Mesodermal cell (in vitro differentiated cells): ENCODE measurements around the gene EIF4B.

ENCODE experiments used
- H3K27ac ChIP-seq: 2 replicates; pipeline ENCODE4 v1.7.0; 2013; ENCODE audit warnings: mild to moderate bottlenecking, low read depth, low read length, moderate library complexity; ENCODE audit not compliant: severe bottlenecking
- H3K36me3 ChIP-seq: 2 replicates; pipeline ENCODE4 v1.7.1; 2013; ENCODE audit warnings: mild to moderate bottlenecking, low read length, moderate library complexity; ENCODE audit not compliant: control insufficient read depth, insufficient read depth
- H3K4me1 ChIP-seq: one replicate; pipeline ENCODE4 v1.7.1; 2013; ENCODE audit warnings: mild to moderate bottlenecking, low read length; ENCODE audit not compliant: insufficient read depth, control insufficient read depth, poor library complexity, severe bottlenecking
- H3K4me3 ChIP-seq: 2 replicates; pipeline ENCODE4 v1.7.0; 2013; ENCODE audit warnings: low read length, control low read depth, mild to moderate bottlenecking; ENCODE audit not compliant: insufficient read depth, poor library complexity, severe bottlenecking; ENCODE audit errors: extremely low read depth
- H3K9me3 ChIP-seq: 2 replicates; pipeline ENCODE4 v1.7.1; 2013; ENCODE audit warnings: mild to moderate bottlenecking, low read length, moderate library complexity; ENCODE audit not compliant: control insufficient read depth
- WGBS, 2 experiments: methylation state at CpG; one replicate each; pipeline ENCODE4 v1.1.5; 2013; ENCODE audit warnings: missing lambda C conversion rate in 2 of 2; ENCODE audit not compliant: insufficient coverage in 2 of 2; 5-methylcytosine and 5-hydroxymethylcytosine counted together

Gene EIF4B

GRCh38 chr12:53045696-53046045, 39.4 kb downstream of the EIF4B start:
- Histone ChIP-seq H3K27ac (no peak overlapping the region), H3K4me3 (peak overlapping the region; percentile 56), H3K9me3 (no peaks in the 10 kb centered on the region), H3K36me3 (peaks cover 17% of the 10 kb centered on the region), H3K4me1 (peaks cover 54% of the 10 kb centered on the region)
- WGBS, 2 experiments: no CpG with 5 or more reads among the region's 5 CpGs

DNA sequence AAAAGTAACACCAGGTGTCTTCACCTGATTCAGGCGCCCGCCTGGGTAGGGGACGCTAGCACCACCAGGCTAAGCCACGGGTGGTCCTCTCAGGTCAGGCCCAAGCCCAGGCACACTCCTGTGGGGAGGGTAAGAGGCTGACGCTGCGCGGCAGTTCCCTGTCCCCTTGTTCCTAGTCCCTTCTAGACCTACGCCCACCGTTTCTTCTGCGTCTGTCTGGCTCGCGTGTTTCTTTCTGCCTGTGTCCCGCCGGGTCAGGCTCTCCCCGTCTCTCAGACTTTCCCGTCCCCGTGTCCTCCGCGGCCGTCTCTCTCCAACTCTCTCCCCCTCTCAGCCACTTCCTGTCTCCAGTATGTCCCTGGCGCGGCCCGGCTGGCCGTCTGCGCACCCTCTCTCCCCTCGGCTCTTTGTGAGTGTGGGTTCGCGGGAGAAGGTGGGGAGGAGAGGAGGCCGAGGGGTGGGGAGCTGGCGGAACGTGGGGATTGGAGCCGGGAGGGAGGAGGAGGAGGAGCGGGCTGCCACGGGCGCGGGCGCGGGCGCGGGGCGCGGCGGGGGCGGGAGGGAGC, 40.5 kb downstream of the EIF4B start:
- 0 to 1% methylated on average over 12 to 25 of the region's 44 CpGs for WGBS, 2 experiments
- Histone ChIP-seq H3K27ac (peak overlapping the region; percentile 88), H3K9me3 (no peaks in the 10 kb centered on the region), H3K4me1 (peaks cover 64% of the 10 kb centered on the region), H3K36me3 (peaks cover 7% of the 10 kb centered on the region), H3K4me3 (peak overlapping the region; percentile 56)

DNA sequence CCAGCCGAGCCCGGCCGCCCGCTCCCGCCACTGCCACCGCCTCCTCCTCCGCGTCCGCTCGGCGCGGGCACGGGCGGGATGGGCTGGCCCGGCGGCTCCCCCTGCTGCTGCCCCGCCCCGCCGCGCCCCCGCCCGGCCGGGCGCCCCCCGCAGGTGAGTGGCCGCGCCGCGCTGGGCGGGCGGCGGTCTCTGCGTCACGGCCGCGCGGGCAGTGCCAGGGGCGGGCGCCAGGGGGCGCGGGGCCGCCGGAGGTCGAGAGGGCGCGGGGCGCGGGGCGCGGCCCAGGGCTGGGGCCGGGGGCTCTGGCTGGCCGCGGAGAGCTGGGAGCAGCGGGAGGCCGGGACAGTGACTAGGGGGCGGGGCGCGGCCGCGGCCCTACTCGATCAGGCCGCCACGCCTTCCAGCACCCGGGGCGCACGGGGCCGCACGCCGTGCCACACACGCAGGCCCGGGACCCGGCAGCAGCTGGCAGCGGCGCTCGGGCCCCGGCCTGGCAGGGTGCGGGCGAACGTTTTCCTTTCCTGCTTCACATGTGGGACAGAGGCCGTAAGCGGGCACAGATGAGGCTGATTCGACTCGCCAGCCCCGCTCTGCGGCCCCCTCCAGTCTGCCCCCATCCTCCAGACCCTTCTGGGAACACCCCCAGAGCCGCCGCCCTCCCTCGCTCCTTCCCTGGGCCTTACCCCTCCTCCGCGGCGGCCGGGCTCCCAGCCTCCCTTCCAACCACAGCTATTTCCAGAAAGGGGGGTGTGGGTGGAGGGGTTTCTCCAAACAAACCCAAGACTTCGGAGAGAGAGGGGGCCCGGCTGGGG, 41.2 kb downstream of the EIF4B start:
- Histone ChIP-seq H3K4me3 (peak overlapping the region; percentile 56), H3K27ac (peak overlapping the region; percentile 95), H3K9me3 (no peaks in the 10 kb centered on the region), H3K4me1 (peaks cover 71% of the 10 kb centered on the region), H3K36me3 (peaks cover 11% of the 10 kb centered on the region)
- WGBS, 2 experiments: 0 to 1% methylated on average over 38 to 48 of the region's 94 CpGs

GRCh38 chr12:53048033-53048779, 42.0 kb downstream of the EIF4B start:
- H3K4me1 ChIP-seq: peaks cover 72% of the 10 kb centered on the region
- no peaks in the 10 kb centered on the region for H3K9me3 ChIP-seq
- H3K27ac ChIP-seq: peak overlapping the region; percentile 95
- peak overlapping the region; percentile 27 for H3K4me3 ChIP-seq
- H3K36me3 ChIP-seq: peaks cover 4% of the 10 kb centered on the region
- 13 to 20% methylated on average over 5 to 6 of the region's 10 CpGs for WGBS, 2 experiments

DNA sequence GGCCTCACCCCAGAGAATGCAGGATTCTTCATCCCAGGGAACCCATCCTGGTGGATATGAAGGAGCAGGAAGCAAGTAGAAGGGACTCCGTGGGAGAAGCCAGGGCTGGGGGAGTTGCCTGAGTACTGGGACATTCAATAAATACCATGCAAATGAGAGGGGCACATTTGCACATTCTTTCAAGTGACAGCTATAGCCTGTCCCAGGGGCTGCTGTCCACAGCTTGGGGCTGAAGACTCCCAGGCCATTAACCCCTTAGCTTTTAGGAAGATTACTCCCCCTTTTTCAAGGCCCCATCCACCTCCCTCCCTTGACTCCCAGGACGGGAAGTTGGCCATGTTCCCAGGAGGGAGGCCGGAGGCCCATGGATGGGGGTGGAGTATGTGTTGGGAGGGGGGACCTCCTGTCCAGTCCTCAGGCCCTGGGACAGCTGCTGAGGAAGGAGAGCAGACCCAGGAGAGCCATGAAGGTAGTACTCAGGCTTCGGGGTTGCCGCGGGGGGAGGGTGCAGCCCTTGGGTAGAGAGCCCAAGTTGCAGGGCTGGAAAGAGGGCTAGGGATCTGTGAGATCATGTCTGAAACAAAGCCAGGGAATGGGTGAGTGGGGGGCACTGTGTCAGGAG, 42.6 kb downstream of the EIF4B start:
- Histone ChIP-seq H3K27ac (peak overlapping the region; percentile 95), H3K36me3 (peaks cover 4% of the 10 kb centered on the region), H3K4me1 (peaks cover 75% of the 10 kb centered on the region), H3K9me3 (no peaks in the 10 kb centered on the region), H3K4me3 (peak overlapping the region; percentile 43)
- 3 to 8% methylated on average over 4 of the region's 6 CpGs for WGBS, 2 experiments

GRCh38 chr12:53049571-53050318, 43.5 kb downstream of the EIF4B start, which contains the start of gene TNS2:
TNS2 (plus strand) TSS chr12:53050065; CDS start chr12:53050186, 121 bp downstream.
- Histone ChIP-seq H3K9me3 (no peaks in the 10 kb centered on the region), H3K36me3 (peaks cover 4% of the 10 kb centered on the region), H3K4me1 (peaks cover 70% of the 10 kb centered on the region), H3K4me3 (peak within 1 kb of the TSS; percentile 43), H3K27ac (peak within 1 kb of the TSS; percentile 95)
- 7 to 19% methylated on average over 10 of the region's 20 CpGs for WGBS, 2 experiments

DNA sequence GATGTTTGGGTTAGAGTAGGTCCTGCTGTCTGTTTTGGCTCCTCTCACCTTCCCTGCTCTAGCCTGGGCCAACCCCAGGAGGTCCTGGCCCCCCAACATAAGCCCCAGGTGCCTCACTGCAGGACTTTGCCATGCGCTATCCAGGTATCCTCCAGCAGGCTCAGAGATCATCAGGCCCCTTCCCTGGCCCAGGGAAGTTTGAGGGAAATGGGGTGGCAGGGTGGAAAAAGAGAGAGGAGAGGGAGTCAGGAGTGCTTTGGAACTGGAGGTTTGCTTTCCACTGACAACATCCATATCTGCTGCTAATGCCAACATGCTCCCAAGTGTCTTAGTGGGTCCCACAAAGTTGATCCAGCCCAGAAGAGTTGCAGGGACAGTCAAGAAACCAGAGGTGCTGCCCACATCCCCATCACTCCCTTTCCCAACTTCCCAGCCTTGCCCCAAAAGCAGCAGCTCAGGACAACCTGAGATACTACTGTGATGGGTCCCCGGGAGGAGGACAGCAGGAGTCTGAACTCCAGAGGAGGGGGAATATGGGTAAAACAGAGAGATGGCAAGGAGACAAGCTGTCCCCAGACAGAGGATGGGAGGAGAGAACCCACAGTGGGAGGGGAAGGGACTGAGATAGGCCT, 44.3 kb downstream of the EIF4B start:
- Histone ChIP-seq H3K36me3 (peaks cover 4% of the 10 kb centered on the region), H3K27ac (peak overlapping the region; percentile 95), H3K4me1 (peaks cover 64% of the 10 kb centered on the region), H3K9me3 (no peaks in the 10 kb centered on the region), H3K4me3 (peak overlapping the region; percentile 43)
- WGBS, 2 experiments: 76 to 80% methylated on average over 1 to 2 of the region's 2 CpGs

DNA sequence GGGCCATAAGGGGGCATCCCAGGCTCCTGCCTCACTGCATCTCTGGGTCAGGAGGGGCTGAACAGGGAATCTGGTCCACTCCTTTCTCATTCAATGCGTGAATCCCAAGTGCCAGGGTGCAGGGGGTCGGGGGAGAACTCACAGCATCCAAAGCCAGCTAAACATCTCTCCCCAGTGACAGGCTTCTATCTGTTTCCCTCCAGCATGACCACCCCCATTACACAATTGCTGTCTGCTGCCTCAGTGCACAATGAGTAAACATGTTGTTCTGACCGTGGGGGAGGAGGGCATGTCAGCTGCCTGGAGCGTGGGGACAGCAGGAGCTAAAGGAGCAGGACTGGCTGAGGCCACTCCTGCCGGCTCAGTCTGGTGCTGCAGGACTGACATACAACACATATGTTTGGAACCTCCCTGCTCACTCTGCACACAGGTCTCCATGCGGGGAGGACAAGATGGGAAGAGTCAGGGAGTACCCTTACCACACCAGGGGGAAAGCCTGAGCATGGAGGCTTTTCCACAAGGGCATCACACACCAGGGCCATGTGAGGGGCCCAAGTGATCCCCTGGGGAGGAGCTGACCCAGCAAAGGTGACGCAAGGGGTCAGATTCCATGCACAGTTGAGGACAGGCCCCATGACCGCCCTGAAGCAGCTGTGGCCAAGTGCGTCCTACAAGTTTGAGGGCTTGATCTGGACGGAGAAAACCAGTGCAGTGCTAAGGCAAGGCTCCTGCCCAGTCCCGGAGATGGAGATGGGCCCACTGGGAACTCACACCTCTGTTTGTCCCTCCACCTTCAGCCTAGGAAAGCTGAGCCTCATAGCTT, 45.0 kb downstream of the EIF4B start:
- no peaks in the 10 kb centered on the region for H3K9me3 ChIP-seq
- peaks cover 59% of the 10 kb centered on the region for H3K4me1 ChIP-seq
- 64 to 81% methylated on average over 6 to 10 of the region's 11 CpGs for WGBS, 2 experiments
- peaks cover 4% of the 10 kb centered on the region for H3K36me3 ChIP-seq
- no peak overlapping the region for H3K27ac ChIP-seq
- peak overlapping the region; percentile 43 for H3K4me3 ChIP-seq

- peaks cover 4% of the 10 kb centered on the region for H3K36me3 ChIP-seq
- H3K4me3 ChIP-seq: no peak overlapping the region
- WGBS, 2 experiments: 88 to 91% methylated on average over 7 of the region's 7 CpGs
- H3K27ac ChIP-seq: no peak overlapping the region
- H3K4me1 ChIP-seq: peaks cover 59% of the 10 kb centered on the region
- no peaks in the 10 kb centered on the region for H3K9me3 ChIP-seq
These were observed 45.7 kb downstream of the EIF4B start for GRCh38 chr12:53051881-53052412.
